ENCODE results near the gene KRTAP20-1. TPM values are rescaled to one million over a fixed set of nuclear protein-coding genes. Genes with fewer than 3 reads are reported as not detected.

The KRTAP20-1 gene, protein sequence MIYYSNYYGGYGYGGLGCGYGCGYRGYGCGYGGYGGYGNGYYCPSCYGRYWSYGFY
- not detected for total RNA-seq

DNA sequence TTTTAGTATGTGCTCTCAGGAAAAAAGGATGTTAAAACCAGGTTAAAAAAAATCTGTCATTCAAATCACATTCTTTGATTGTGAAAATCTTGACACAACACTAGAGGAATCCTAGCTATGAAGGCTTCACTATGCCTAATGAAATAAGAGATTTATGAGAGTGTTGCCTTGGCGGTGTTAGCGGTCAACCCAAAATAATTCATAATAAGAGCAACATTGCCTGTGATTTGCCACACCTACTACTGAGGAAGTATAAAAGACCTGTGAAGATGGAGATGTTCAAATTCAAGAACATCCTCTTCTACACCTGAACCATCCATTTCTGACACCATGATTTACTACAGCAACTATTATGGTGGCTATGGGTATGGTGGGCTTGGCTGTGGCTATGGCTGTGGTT, at the start of gene KRTAP20-1:
KRTAP20-1 (plus strand) TSS at position 301 of the 400 bp plus-strand sequence; CDS start at position 331, 30 bp downstream.
- ATAC-seq: no peak

DNA sequence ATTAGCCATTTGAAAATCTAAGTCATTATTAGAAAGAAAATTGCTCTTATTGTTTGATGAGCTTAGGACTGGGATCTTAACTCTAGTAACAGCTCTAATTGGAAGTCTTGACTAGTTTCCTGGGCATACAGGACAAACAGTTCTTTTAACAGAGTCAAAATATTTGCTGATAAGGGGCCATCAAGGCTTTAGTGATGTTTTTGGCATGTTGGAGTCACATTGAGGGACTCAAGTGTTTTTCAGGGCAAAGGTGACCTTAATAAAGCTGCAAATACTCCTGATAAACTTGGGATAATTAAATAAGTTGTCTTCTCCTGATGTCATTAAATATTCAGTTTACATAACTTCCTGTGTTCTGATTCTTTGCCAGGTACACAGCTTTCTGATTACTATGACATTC, 48.6 kb upstream of the KRTAP20-1 start:
- no peak for ATAC-seq

DNA sequence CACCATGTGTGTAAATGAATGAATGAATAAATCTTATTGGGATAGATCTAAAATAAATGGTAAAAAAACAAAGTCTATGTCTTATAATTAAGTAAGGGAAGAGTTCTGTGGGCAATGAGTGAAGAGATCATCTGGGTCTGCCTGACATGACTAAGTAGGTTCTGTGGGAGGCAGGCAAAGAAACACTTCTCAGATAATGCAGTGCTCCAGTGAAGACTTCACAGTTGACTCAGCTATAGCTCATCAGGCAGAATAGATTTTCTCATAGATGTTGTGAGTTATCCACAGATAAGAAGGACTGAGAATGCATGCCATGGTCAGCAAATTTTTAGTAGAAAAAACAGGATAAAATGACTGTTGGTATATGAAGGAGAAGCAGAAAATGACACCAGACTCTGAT, 38.5 kb upstream of the KRTAP20-1 start:
- no peak for ATAC-seq

DNA sequence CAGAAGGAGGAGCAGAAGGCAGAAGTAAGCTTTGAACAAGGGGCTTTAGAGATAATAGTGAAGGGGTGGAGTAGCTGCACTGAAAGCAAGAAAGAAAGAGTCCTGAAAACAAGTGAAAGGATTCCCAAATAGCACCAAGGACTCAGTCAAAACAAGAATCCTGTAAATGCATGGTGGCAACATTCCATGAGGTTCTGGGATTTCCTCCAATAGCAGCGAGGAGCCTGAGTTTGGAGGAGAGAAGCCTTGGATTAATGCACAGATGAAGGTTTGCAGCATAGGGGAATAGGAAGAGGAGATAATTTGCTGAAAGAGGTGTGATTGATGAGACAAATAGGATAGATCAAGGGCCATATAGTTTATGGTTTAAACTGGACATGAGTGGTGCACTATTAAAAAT, 36.9 kb upstream of the KRTAP20-1 start:
- no peak for ATAC-seq

DNA sequence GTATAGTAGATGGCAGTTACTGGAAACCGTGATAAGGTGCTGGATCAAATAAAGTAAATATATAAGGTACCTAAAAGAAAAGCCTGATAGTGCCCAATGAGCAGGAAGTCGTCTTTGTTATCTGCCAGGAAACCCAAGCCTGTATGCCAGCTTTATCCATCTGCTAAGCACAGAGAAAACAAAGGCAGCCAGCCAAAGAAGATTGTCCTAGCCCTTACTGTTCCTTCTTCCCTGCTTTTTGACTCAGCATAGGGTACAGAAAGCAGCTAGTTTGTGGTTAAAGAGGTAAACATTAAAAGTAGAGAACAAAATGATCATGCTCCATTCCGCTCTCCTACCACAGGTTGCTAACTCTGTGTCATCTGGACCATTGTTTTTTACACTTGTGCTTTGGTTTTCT, 36.1 kb upstream of the KRTAP20-1 start:
- no peak for ATAC-seq

DNA sequence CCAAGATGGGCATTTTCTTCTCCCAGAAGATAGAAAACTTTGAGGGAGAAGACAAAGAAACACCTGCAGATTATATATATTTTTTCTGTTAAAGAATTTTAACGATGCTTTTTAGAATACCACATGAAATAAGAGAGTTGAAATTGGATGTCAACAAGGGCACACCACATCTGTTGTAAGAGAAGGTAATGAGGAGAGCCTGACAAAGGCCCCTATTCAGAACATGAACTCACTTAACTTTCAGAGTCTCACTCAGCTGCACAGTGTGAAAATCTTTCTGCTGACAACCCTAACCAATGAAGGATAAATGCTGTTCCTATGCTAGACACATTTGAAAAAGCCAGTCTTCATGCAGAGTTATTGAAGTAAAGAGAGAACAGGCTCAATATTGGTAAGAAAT, 33.4 kb upstream of the KRTAP20-1 start:
- no peak for ATAC-seq

DNA sequence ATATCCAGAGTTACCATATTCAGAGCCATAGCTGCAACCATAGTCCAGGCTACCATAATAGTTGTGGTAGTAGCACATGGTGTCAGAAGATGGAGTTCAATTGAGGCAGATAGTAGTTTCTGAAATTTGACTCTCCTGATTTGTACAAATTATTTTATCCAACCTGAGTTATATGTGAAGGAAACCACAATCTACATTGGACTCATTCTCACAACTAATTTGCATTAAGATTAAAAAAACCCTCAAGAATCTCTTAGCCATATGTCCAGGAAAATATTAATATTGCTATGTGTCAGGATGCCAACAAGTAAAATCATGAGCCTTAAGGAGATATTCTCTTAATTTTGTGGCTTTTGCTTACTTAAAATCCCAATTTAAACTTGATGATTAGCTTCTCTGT, 25.9 kb upstream of the KRTAP20-1 start, which contains the start of gene KRTAP22-2:
KRTAP22-2 (minus strand) TSS at position 101 of the 400 bp plus-strand sequence.
- ATAC-seq: no peak

DNA sequence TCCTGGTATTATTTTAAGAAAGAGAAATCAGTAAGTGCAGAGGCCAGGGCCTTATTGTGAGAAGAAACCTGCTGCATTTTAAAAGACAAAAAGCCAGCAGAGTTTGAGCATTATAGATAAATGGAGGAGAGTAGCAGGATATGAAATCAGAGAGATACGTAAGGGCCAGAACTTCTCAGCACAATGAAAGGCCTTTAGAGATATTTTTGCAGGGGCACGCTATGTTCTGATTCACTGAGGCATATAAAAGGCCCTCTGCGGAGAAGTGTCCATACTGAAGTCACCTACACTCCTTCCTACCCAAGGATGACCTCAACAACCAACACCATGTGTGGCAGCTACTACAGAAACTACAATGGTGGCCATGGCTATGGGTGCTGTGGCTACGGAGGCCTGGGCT, 24.1 kb upstream of the KRTAP20-1 start, which contains the start of gene KRTAP6-3:
KRTAP6-3 (plus strand) TSS at position 301 of the 400 bp plus-strand sequence; CDS start at position 307, 6 bp downstream.
- no peak for ATAC-seq

DNA sequence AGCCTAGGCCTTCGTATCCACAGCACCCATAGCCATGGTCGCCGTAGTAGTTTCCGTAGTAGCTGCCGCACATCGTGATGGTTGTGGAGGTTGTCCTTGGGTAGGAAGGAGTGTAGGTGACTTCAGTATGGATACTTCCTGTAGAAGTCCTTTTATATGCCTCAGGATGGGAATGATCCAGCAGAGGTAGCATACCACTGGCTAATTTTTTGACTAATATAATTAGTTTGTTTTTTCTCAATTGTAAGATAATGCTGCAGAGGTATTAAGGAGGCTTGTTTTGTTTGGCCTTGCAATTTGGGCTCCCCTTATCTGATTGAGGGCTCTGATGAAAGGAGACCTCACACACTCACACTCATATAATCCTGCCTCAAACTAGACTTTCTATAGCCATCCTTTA, 17.4 kb upstream of the KRTAP20-1 start, which contains the start of gene KRTAP6-2:
KRTAP6-2 (minus strand) TSS at position 101 of the 400 bp plus-strand sequence; CDS start at position 73, 28 bp downstream.
- no peak for ATAC-seq

DNA sequence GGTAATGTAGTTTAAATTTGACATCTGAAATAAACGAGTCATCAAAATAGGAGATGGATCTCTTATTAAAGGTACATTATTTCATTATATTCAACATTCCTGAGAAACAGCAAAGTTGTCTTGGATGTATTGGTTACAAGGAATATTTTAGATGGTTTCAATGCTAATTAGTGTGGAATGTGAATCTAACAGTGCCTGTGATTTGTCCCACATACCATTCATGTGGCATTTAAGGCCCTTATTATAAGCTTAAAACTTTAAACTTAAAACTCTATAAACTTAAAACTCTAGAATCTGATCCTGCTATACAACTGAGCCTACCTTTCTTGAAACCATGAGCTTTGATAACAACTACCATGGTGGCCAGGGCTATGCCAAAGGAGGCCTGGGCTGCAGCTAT, 15.4 kb upstream of the KRTAP20-1 start, which contains the start of gene KRTAP22-1:
KRTAP22-1 (plus strand) TSS at position 301 of the 400 bp plus-strand sequence.
- ATAC-seq: no peak

DNA sequence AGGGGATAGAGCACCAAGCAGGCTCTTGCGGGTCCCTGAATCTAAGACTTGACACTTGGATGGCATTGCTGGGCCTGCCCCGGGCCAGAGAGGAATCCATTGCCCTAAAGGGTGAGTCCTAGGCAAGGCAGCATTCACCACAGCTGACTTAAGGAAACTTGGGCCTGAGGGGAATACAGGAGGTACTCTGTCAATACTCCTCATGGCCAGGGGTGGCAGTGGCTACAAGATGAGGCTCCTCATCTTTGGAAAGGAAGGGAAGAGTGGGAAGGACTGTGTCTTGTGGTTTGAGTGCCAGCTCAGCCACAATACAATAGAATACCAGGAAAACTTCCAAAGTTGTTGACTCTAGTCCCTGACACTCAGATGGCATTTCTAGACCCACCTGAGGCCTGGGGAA, 10.3 kb upstream of the KRTAP20-1 start:
- no peak for ATAC-seq

DNA sequence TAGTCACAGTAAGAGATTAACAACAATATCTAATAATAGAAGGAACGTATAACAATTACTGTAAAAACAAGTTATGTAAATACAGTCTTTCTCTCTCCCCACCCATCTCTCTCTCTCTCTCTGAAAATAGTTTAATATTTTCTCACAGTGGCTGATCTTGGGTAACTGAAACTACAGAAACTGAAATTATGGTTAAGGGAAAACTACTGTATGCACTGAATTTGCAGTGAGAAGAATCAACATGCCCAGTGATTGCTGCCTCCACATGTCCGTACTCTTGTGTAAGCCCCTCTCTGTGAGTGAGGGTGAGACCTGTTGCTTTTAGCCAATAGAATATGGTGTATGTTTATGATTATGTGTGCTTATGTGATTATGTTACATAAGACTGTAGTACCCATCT, 4.1 kb upstream of the KRTAP20-1 start:
- ATAC-seq: no peak

DNA sequence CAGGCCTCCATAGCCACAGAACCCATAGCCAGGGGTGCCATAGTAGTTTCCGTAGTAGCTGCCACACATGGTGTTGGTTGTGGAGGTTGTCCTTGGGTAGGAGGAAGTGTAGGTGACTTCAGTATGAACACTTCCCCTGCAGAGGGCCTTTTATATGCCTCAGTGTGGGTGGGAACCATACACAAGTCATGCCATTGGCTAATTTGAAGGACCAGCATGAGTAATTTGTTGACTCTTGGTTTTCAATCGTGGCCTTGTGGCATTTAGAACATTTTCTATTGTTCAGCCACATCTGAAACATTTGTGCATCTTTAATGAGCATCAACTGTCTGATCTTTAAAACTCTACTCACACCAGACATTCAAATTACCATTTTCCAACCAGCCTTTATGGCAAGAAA, 2.4 kb upstream of the KRTAP20-1 start, which contains the start of gene KRTAP6-1:
KRTAP6-1 (minus strand) TSS at position 95 of the 400 bp plus-strand sequence; CDS start at position 69, 26 bp downstream.
- no peak for ATAC-seq

DNA sequence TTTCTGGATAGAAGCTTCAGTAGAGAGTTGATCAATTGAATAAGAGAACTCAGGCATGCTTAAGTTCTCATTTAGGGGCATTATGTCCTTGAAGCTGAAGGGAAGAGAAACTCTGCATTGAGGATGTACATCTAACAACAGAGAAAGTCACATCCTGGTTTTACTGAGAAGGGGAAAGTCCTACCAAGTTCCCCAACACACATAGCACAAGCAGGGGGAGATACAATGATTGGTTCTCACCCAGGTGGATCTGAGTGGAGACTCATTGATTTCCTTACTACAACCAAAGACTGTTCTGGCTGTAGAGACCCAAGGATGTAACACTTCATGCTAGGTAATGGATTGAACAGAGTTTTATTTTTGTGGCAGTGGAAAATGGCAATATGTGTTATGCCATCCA, 1.0 kb upstream of the KRTAP20-1 start:
- ATAC-seq: no peak

DNA sequence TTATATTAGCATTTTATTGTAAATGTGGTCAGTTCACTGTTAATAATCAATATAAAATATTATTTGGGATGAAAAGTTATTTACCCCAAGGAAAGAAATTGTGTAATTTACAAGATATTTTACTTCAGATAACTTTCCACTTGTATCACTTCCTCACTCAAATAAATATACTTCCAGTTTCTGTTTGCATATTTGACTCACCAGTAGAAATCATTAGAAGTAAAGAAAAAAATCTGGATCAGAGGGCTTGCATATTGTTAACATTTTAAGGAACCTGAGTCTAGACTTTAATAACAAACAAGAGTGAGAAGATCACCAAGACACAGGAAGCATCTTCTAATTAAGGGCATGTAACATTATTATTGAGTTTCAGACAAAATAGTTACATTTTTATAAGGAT, 3.9 kb downstream of the KRTAP20-1 start:
- no peak for ATAC-seq

DNA sequence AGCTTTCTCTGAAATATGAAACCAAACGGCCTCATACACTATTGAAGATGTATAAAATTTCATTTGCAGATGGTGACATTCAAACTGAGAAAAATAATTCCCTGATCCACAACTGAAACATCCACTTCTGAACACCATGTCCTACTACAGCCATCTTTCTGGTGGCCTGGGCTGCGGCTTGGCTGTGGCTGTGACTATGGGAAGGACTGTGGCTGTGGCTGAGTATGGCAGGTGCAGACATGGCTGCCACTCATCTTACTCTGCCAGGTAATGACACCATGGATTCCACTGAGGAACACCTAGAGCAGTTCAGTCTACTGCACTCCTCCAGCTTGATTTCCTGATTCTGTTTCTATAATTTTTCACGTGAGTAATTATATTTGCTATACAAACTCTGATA, 4.3 kb downstream of the KRTAP20-1 start, which contains the start of gene KRTAP20-4:
KRTAP20-4 (plus strand) TSS at position 106 of the 400 bp plus-strand sequence.
- ATAC-seq: no peak

DNA sequence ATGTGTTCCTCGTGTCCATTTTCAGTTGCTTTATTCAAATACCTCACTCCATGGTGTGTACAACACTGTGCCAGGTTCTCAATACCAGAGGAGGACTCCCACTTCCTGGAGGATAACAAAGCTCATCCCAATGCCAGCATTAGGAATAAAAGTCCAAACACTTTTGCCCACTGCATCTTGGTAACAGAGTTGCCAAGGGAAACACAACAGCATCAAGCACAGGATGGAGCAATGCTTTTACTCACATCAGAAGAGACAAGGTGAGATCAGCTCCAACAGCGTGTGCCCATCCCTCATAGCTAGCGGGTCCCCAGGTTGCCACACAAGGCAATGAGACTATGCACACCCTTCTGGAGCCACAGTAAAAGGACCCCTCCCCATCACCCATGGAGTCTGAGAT, 7.1 kb downstream of the KRTAP20-1 start:
- ATAC-seq: no peak

DNA sequence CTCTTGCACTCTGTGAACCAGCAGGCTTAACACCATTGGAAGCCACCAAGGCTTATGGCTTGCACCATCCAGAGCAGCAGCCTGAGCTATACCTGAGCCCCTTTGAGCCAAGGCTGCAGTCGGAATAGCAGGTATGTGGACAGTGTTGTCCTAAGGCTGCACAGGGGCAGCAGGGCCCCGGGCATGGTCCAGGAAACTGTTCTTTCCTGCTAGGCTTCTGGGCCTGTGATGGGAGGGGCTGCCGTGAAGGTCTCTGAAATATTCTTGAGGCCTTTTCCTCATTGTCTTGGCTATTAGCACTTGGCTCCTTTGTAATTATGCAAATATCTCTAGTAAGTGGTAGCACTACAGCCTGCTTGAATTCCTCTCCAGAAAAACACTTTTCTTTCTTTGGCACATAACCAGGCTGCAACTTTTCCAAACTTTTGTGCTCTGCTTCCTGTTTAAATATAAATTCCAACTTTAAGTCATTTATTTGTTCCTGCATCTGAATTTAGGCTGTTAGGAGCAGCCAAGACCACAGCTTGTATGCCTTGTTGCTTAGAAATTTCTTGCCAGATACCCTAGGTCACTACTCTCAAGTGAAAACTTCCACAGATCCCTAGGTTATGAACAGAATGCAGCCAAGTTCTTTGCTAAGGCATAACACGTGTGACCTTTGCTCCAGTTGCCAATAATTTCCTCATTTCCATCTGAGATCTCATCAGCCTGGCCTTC, 9.4 kb downstream of the KRTAP20-1 start:
- ATAC-seq: no peak

DNA sequence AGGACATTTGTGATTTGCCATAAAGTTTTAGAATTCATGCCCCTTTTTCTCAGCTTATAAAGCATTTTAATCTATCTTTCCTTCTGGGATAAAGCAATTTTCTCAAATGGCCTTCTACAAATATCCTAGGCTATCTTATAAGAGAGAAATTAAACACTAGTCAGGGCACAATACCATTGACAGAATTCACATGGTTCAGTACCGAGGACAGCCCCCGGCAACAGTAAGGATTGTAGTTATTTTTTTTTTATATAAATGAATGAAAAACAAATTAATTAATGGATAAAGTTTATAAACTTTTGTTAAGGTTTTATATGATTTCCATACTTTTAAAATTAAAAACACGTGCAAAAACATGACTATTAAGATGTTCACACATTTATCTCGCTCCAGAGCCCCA, 11.9 kb downstream of the KRTAP20-1 start:
- ATAC-seq: no peak

DNA sequence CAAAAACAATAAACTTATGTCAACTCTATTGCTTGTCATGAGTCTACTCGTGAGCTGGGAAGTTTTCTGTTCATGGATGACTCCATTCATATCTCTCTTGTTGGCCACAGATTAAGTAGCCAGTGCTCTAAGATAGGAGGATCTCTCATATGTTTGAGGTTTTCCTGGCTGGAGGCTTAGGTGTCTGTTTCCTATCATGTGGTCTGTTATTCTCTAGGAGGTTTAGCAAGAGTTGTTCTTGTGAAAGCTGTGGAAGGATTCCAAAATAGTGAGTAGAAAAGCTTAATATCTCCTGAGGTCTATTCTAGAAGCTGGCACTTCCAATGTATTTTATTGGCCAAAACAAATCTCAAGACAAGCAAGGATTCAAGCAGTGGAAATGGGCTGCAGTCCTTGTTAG, 13.0 kb downstream of the KRTAP20-1 start:
- ATAC-seq: no peak

DNA sequence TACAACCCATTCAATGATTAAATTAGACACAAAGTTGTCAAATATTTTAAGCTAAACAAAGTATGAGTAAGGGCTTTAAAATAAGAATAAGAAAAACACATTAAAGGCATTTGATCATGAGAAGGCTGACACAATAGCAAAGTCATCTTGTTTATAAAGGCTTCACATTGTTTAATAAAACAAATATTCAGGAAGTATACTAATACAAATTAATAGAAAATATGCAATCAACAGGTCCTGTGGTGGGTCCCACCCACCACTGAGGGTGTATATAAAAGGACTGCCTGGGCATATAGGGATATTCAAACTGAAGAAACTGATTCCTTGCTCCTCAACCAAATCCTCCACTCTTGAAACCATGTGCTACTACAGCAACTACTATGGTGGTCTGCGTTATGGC, 18.7 kb downstream of the KRTAP20-1 start, which contains the start of gene KRTAP20-2:
KRTAP20-2 (plus strand) TSS at position 301 of the 400 bp plus-strand sequence; CDS start at position 359, 58 bp downstream.
- ATAC-seq: no peak

DNA sequence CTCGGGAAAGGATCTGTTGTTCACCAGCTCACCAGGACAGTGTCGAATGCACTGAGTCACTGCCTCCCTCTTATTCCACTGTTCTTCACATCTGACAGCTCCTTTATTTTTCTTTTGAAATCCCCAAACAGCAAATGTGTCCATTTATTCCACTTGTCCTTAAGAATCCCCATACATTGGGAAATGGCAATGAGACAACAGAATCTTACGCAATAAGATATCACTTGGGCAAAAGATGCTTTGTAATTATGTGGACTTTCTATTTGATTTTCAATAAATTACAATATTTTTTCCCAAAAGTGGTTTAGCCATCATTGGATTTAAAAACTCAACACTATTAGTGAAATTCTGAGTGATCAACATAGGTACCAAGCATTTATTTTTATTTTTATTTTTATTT, 22.5 kb downstream of the KRTAP20-1 start:
- ATAC-seq: no peak

DNA sequence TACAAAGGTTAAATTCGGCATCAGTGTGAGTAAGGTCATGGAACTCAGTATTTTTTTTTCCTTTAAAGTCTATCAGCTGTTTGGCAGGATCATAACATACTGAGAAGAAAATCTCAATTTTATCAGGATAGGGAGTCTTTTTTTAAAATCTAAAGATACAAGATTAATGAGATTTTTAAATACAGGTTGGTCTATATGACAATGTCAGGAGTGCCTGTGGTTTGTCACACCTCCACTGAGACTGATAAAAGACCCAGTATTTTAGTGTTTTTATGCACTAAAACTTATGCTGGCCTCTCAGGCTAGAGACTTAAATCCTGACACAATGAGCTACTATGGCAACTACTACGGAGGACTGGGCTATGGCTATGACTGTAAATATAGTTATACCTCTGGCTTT, 26.3 kb downstream of the KRTAP20-1 start, which contains the start of gene KRTAP20-3:
KRTAP20-3 (plus strand) TSS at position 301 of the 400 bp plus-strand sequence.
- no peak for ATAC-seq

DNA sequence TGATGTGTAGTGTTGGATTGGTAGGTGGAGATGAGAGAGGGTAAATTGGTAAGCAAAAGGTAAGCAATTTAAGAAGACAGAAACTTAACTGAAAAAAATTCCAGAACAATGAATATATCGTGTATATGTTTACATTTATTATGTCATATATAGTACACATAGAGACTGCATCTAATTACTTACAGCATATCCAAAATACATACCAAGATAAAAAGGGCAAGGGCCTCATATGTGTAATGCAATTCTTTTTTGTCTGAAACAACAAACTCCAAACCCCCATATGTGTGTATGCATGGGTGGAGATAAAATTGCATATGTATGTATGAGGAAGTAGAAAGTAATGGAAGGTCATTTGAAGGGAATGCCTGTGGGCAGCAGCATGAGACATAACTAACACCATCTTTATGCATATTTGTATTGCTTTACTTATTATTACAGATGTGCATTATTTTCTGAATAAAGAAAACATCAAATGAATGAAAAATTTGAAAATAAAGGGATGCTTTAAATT, 30.7 kb downstream of the KRTAP20-1 start:
- no peak for ATAC-seq
